GM12878 (cell line): ENCODE measurements around the gene SYNGR3.

Source experiments
- CBX3 ChIP-seq: fragments of 200-600 bp; sonication (generic); IDR thresholded peaks from 2 replicates; pipeline ENCODE4 v1.6.1; 2016; ENCODE audit warnings: low read depth, borderline replicate concordance
- CEBPB ChIP-seq, 2 experiments: fragments of 150-350 bp in 1 of 2; IDR thresholded peaks; 2 replicates each; pipeline ENCODE4 v1.6.1; 2012 to 2014; ENCODE audit warnings: low read depth in 2 of 2, low read length in 2 of 2, borderline replicate concordance in 1 of 2, inconsistent platforms in 1 of 2
- CTCF ChIP-seq, 3 experiments: IDR thresholded peaks in 2 of 3; conservative IDR thresholded peaks in 1 of 3; 2 replicates each; pipeline ENCODE4 v1.5.1; 2011; ENCODE audit warnings: low read depth in 3 of 3, low read length in 3 of 3, mild to moderate bottlenecking in 3 of 3, control low read depth in 2 of 3, moderate library complexity in 2 of 3, inconsistent platforms in 1 of 3, mixed read lengths in 1 of 3; ENCODE audit not compliant: control insufficient read depth in 2 of 3, insufficient read depth in 1 of 3; ENCODE audit errors: extremely low read depth in 1 of 3
- MAX ChIP-seq: IDR thresholded peaks from 2 replicates; pipeline ENCODE4 v1.6.1; 2012; ENCODE audit warnings: low read depth, low read length, improper control_type of control experiment
- MXI1 ChIP-seq: fragments of 150-350 bp; IDR thresholded peaks from 2 replicates; pipeline ENCODE4 v1.6.1; 2011; ENCODE audit warnings: low read depth, mild to moderate bottlenecking, inconsistent platforms, low read length, improper control_type of control experiment
- PAX5 ChIP-seq: IDR thresholded peaks from 2 replicates; pipeline ENCODE4 v1.6.1; 2011; ENCODE audit warnings: low read depth, low read length, borderline replicate concordance
- POLR2A ChIP-seq: IDR thresholded peaks from 2 replicates; pipeline ENCODE4 v1.6.1; 2011; ENCODE audit warnings: low read depth, mild to moderate bottlenecking, low read length
- POLR2AphosphoS5 ChIP-seq: IDR thresholded peaks from 2 replicates; pipeline ENCODE4 v1.6.1; 2011; ENCODE audit warnings: mild to moderate bottlenecking, low read length, inconsistent platforms
- RAD21 ChIP-seq: IDR thresholded peaks from 2 replicates; pipeline ENCODE4 v1.6.1; 2011; ENCODE audit warnings: mild to moderate bottlenecking, low read depth, low read length, moderate library complexity; ENCODE audit not compliant: insufficient read depth
- SRF ChIP-seq, 2 experiments: IDR thresholded peaks; 2 replicates each; pipeline ENCODE4 v1.6.1; 2011; ENCODE audit warnings: low read depth in 2 of 2, low read length in 2 of 2, mild to moderate bottlenecking in 1 of 2, moderate library complexity in 1 of 2
- TCF12 ChIP-seq: IDR thresholded peaks from 2 replicates; pipeline ENCODE4 v1.6.1; 2011; ENCODE audit warnings: low read depth, mild to moderate bottlenecking, low read length
- USF1 ChIP-seq: IDR thresholded peaks from 2 replicates; pipeline ENCODE4 v1.6.1; 2011; ENCODE audit warnings: borderline replicate concordance, low read depth, mild to moderate bottlenecking, moderate library complexity, mixed read lengths, low read length; ENCODE audit not compliant: insufficient read depth; ENCODE audit errors: extremely low read length
- USF2 ChIP-seq: IDR thresholded peaks from 2 replicates; pipeline ENCODE4 v1.6.1; 2011; ENCODE audit warnings: low read depth, low read length, improper control_type of control experiment, borderline replicate concordance

GRCh38 chr16:2028146-2028545 lies 38.4 kb downstream of the SYNGR3 start:
- no peak for TF ChIP-seq RAD21
- TF ChIP-seq CTCF (IDR thresholded peaks at IDR 0.05 in 2 of 3, conservative IDR thresholded peaks at IDR 0.05 in 1 of 3; ENCODE audit: control insufficient read depth in 2 of 3, extremely low read depth in 1 of 3, insufficient read depth in 1 of 3, low read depth in 3 of 3, low read length in 3 of 3): no peak
- TF ChIP-seq USF1: no peak
- TF ChIP-seq CEBPB (IDR thresholded peaks at IDR 0.05; ENCODE audit: borderline replicate concordance in 1 of 2, low read depth in 2 of 2, low read length in 2 of 2): no peak
- no peak for TF ChIP-seq CBX3
- TF ChIP-seq SRF (IDR thresholded peaks at IDR 0.05; ENCODE audit: low read depth in 2 of 2, low read length in 2 of 2): no peak
- no peak for TF ChIP-seq POLR2A
- TF ChIP-seq PAX5: no peak
- TF ChIP-seq TCF12: no peak
- TF ChIP-seq USF2: no peak
- no peak for TF ChIP-seq POLR2AphosphoS5
- TF ChIP-seq MAX: no peak
- TF ChIP-seq MXI1: no peak
